ENCODE measurements around the gene LAMA2.

Gene LAMA2

GRCh38 chr6:129257196-129257595 is 374.3 kb downstream of the LAMA2 start:
- no peak for DNase-seq (ENCODE audit: low spot score)
- no peak for TF ChIP-seq CTCF (IDR thresholded peaks at IDR 0.05; ENCODE audit: borderline replicate concordance, control extremely low read depth, extremely low read depth, insufficient read depth, missing control alignments)
- in situ Hi-C loops (cut with MboI; ENCODE audit: low sequenced_read_pairs, unreplicated experiment): no loop called here

GRCh38 chr6:129262661-129263060 is 379.7 kb downstream of the LAMA2 start:
- in situ Hi-C loops (cut with MboI; ENCODE audit: low sequenced_read_pairs, unreplicated experiment): no loop called here
- TF ChIP-seq CTCF (IDR thresholded peaks at IDR 0.05; ENCODE audit: borderline replicate concordance, control extremely low read depth, extremely low read depth, insufficient read depth, missing control alignments): no peak
- DNase-seq (ENCODE audit: low spot score): no peak

- TF ChIP-seq CTCF (IDR thresholded peaks at IDR 0.05; ENCODE audit: borderline replicate concordance, control extremely low read depth, extremely low read depth, insufficient read depth, missing control alignments): no peak
- in situ Hi-C loops (cut with MboI; ENCODE audit: low sequenced_read_pairs, unreplicated experiment): no loop called here
- DNase-seq (ENCODE audit: low spot score): no peak
These were observed 380.2 kb downstream of the LAMA2 start for GRCh38 chr6:129263176-129263575.

- TF ChIP-seq CTCF (IDR thresholded peaks at IDR 0.05; ENCODE audit: borderline replicate concordance, control extremely low read depth, extremely low read depth, insufficient read depth, missing control alignments): no peak
- DNase-seq (ENCODE audit: low spot score): no peak
- in situ Hi-C loops (cut with MboI; ENCODE audit: low sequenced_read_pairs, unreplicated experiment): no loop called here
These were observed 381.6 kb downstream of the LAMA2 start for GRCh38 chr6:129264480-129265045.

- DNase-seq (ENCODE audit: low spot score): no peak
- in situ Hi-C loops (cut with MboI; ENCODE audit: low sequenced_read_pairs, unreplicated experiment): no loop called here
- no peak for TF ChIP-seq CTCF (IDR thresholded peaks at IDR 0.05; ENCODE audit: borderline replicate concordance, control extremely low read depth, extremely low read depth, insufficient read depth, missing control alignments)
These were observed 384.1 kb downstream of the LAMA2 start for GRCh38 chr6:129267028-129267427.

GRCh38 chr6:129269076-129269475 is 386.1 kb downstream of the LAMA2 start:
- no peak for DNase-seq (ENCODE audit: low spot score)
- TF ChIP-seq CTCF (IDR thresholded peaks at IDR 0.05; ENCODE audit: borderline replicate concordance, control extremely low read depth, extremely low read depth, insufficient read depth, missing control alignments): no peak
- in situ Hi-C loops (cut with MboI; ENCODE audit: low sequenced_read_pairs, unreplicated experiment): no loop called here

All from GM13976 (cell line).